ENCODE data around the gene MCMBP. TPM values are rescaled to one million over a fixed set of nuclear protein-coding genes. Genes with fewer than 3 reads are reported as not detected.
"Not testable (repeated sequence)": the region's sequence is repeated elsewhere in the genome, so short reads cannot be mapped to it uniquely, and the experiment has no call there.

Gene MCMBP
- total RNA-seq, 1 donor, result 74.3 TPM

- TF ChIP-seq, protein P1, sequence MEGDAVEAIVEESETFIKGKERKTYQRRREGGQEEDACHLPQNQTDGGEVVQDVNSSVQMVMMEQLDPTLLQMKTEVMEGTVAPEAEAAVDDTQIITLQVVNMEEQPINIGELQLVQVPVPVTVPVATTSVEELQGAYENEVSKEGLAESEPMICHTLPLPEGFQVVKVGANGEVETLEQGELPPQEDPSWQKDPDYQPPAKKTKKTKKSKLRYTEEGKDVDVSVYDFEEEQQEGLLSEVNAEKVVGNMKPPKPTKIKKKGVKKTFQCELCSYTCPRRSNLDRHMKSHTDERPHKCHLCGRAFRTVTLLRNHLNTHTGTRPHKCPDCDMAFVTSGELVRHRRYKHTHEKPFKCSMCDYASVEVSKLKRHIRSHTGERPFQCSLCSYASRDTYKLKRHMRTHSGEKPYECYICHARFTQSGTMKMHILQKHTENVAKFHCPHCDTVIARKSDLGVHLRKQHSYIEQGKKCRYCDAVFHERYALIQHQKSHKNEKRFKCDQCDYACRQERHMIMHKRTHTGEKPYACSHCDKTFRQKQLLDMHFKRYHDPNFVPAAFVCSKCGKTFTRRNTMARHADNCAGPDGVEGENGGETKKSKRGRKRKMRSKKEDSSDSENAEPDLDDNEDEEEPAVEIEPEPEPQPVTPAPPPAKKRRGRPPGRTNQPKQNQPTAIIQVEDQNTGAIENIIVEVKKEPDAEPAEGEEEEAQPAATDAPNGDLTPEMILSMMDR (IDR thresholded peaks at IDR 0.05; ENCODE audit: insufficient read depth, low read length), result no peak
- H3K4me3 ChIP-seq (ENCODE audit: low read depth, low read length), result peak overlapping the region; percentile 77
- peak; percentile 45 for DNase-seq (ENCODE audit: low read depth)
Measured at GRCh38 chr10:119871881-119872609, 598 bp downstream of the MCMBP start.

DNA sequence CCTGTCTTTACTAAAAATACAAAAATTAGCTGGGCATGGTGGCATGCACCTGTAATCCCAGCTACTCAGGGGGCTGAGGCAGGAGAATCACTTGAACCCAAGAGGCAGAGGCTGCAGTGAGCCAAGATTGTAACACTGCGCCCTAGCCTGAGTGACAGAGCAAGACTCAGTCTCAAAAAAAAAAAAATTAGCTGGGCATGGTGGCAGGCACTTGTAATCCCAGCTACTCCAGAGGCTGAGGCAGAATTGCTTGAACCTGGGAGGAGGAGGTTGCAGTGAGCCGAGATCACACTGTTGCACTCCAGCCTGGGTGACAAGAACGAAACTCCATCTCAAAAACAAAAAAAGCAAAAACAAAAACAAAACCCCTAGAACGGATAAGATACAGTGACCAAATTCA is 3.2 kb downstream of the MCMBP start:
- H3K4me3 ChIP-seq (ENCODE audit: low read depth, low read length); DNase-seq (ENCODE audit: low read depth): not testable (repeated sequence)

GRCh38 chr10:119867317-119867716 is 5.3 kb downstream of the MCMBP start:
- TF ChIP-seq, protein P1 (IDR thresholded peaks at IDR 0.05; ENCODE audit: insufficient read depth, low read length), result no peak
- DNase-seq (ENCODE audit: low read depth), result no peak
- no peak overlapping the region for H3K4me3 ChIP-seq (ENCODE audit: low read depth, low read length)

DNA sequence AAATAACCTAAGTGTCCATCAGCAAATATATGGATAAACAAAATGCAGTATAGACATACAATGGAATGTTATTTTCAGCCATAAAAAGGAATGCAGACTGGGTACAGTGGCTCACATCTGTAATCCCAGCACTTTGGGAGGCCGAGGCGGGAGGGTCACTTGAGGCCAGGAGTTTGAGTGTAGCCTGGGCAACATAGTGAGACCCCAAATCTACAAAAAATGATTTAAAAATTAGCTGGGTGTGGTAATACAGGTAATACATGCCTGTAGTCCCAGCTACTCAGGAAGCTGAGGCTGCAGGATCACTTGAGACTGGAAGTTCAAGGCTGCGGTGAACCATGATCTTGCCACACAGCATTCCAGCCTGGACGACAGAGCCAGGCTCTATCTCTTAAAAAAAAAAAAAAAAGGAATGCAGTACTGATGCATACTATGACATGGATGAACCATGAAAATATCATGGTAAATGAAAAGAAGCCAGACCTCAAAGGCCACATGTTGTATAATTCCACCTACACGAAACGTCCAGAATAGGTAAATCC is 6.9 kb downstream of the MCMBP start:
- H3K4me3 ChIP-seq (ENCODE audit: low read depth, low read length), result no peak overlapping the region
- TF ChIP-seq, protein P1 (IDR thresholded peaks at IDR 0.05; ENCODE audit: insufficient read depth, low read length), result no peak
- no peak for DNase-seq (ENCODE audit: low read depth)

GRCh38 chr10:119863951-119864565 is 8.6 kb downstream of the MCMBP start:
- TF ChIP-seq, protein P1 (IDR thresholded peaks at IDR 0.05; ENCODE audit: insufficient read depth, low read length), result no peak
- DNase-seq (ENCODE audit: low read depth), result no peak
- no peak overlapping the region for H3K4me3 ChIP-seq (ENCODE audit: low read depth, low read length)

DNA sequence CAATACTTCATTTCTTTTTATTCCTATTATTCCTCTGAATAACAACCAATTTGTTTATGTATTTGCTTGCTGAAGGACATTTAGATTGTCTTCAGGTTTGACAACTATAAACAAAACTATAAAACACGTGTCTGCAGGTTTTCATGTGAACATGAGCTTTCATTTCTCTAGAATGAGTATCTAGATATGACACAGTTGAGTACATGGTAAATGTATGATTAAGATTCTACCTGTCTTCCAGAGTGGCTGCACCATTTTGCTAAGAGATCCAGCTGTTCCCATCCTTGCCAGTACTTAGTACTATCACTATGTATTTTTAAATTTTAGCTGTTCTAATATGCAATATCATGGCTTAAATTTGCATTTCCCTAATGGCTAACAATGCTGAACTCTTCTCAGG is 10.1 kb downstream of the MCMBP start:
- DNase-seq (ENCODE audit: low read depth), result no peak
- no peak overlapping the region for H3K4me3 ChIP-seq (ENCODE audit: low read depth, low read length)
- TF ChIP-seq, protein P1 (IDR thresholded peaks at IDR 0.05; ENCODE audit: insufficient read depth, low read length), result no peak

- no peak overlapping the region for H3K4me3 ChIP-seq (ENCODE audit: low read depth, low read length)
- no peak for DNase-seq (ENCODE audit: low read depth)
- TF ChIP-seq, protein P1 (IDR thresholded peaks at IDR 0.05; ENCODE audit: insufficient read depth, low read length), result no peak
Measured at GRCh38 chr10:119860866-119861607, 11.6 kb downstream of the MCMBP start.

Data from fibroblast of the aortic adventitia (primary cell).